Measurements from ENCODE around the gene WNT3A.

WNT3A gene

DNA sequence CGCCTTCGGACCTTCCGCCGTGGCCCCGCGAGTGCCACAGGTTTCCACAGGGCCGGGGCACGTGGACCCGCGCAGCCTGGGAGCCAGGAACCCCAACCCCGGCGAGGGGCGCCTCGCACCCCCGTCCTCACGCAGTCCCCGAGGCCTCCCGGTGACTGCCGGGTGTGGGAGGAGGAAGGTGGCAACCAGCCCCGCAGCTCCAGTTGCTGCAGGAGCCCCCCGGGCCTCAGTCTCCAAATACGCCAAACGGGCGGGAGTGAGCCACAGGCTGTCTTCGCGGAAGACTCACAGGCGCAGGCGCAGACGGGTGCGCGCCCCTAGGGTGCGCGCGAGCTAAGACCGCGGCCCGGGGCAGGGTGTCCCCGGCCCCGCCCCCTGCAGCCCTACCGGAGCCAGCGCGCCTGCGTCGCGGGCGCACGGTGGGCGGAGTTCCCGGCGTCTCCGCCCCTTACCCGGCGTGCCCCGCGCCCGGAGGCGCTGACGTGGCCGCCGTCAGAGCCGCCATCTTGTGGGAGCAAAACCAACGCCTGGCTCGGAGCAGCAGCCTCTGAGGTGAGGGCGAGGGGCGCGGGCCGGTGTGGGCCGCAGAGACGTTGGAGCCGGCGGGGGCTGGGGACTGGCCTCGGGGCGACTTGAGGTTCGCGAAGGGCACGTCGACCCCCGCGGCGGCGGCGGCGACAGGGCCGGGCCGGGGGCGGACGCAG, 75.6 kb downstream of the WNT3A start, which contains the start of gene ARF1 (continued):
- TF ChIP-seq ZNF501 (tag by site-specific recombination; IDR thresholded peaks at IDR 0.05) (peak; percentile 95), YY1 (tag by site-specific recombination; IDR thresholded peaks at IDR 0.05) (peak; percentile 87), MZF1 (tag by site-specific recombination; IDR thresholded peaks at IDR 0.05; ENCODE audit: borderline replicate concordance) (no peak), KLF1 (tag by site-specific recombination; IDR thresholded peaks at IDR 0.05) (peak; percentile 49; the same call in 1 of the 2 replicates), SETDB1 (IDR thresholded peaks at IDR 0.05; ENCODE audit: insufficient read length, low read length) (no peak), ZBTB10 (tag by site-specific recombination; IDR thresholded peaks at IDR 0.05) (peak; percentile 91), ZNF530 (tag by site-specific recombination; IDR thresholded peaks at IDR 0.05; ENCODE audit: low read depth) (no peak), ZIC2 (tag by site-specific recombination; IDR thresholded peaks at IDR 0.05) (peak; percentile 39; the same call in 1 of the 2 replicates), ZNF324 (tag by site-specific recombination; IDR thresholded peaks at IDR 0.05) (peak; percentile 94), ZNF274 (IDR thresholded peaks at IDR 0.05; ENCODE audit: low read length) (no peak), ZNF274 (tag by site-specific recombination; IDR thresholded peaks at IDR 0.05; ENCODE audit: borderline replicate concordance) (no peak), GFI1B (tag by site-specific recombination; IDR thresholded peaks at IDR 0.05) (no peak), ZNF548 (tag by site-specific recombination; IDR thresholded peaks at IDR 0.05) (peak; percentile 31; the same call in 1 of the 2 replicates), ZNF23 (tag by site-specific recombination; IDR thresholded peaks at IDR 0.05; ENCODE audit: borderline replicate concordance) (no peak), WT1 (tag by site-specific recombination; IDR thresholded peaks at IDR 0.05) (peak; percentile 43; the same call in 1 of the 2 replicates), ZFP69B (tag by site-specific recombination; IDR thresholded peaks at IDR 0.05) (peak; percentile 45; the same call in 1 of the 2 replicates), ATF2 (tag by site-specific recombination; IDR thresholded peaks at IDR 0.05; ENCODE audit: low read depth) (no peak), ZNF335 (tag by site-specific recombination; conservative IDR thresholded peaks at IDR 0.05) (peak; percentile 87), IKZF3 (tag by site-specific recombination; IDR thresholded peaks at IDR 0.05) (no peak), KLF16 (tag by site-specific recombination; IDR thresholded peaks at IDR 0.05) (no peak), ZNF2 (tag by site-specific recombination; IDR thresholded peaks at IDR 0.05) (peak; percentile 83), ZNF692 (tag by site-specific recombination; IDR thresholded peaks at IDR 0.05) (peak; percentile 69; the same call in 1 of the 2 replicates), ZBTB8A (tag by site-specific recombination; IDR thresholded peaks at IDR 0.05) (peak; percentile 82), BCL11A (tag by site-specific recombination; IDR thresholded peaks at IDR 0.05; ENCODE audit: low read depth) (no peak), ZNF677 (tag by site-specific recombination; IDR thresholded peaks at IDR 0.05) (no peak)
- TF ChIP-seq, protein P1, sequence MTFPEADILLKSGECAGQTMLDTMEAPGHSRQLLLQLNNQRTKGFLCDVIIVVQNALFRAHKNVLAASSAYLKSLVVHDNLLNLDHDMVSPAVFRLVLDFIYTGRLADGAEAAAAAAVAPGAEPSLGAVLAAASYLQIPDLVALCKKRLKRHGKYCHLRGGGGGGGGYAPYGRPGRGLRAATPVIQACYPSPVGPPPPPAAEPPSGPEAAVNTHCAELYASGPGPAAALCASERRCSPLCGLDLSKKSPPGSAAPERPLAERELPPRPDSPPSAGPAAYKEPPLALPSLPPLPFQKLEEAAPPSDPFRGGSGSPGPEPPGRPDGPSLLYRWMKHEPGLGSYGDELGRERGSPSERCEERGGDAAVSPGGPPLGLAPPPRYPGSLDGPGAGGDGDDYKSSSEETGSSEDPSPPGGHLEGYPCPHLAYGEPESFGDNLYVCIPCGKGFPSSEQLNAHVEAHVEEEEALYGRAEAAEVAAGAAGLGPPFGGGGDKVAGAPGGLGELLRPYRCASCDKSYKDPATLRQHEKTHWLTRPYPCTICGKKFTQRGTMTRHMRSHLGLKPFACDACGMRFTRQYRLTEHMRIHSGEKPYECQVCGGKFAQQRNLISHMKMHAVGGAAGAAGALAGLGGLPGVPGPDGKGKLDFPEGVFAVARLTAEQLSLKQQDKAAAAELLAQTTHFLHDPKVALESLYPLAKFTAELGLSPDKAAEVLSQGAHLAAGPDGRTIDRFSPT (tag by site-specific recombination; IDR thresholded peaks at IDR 0.05) = no peak
- TF ChIP-seq, protein P2, sequence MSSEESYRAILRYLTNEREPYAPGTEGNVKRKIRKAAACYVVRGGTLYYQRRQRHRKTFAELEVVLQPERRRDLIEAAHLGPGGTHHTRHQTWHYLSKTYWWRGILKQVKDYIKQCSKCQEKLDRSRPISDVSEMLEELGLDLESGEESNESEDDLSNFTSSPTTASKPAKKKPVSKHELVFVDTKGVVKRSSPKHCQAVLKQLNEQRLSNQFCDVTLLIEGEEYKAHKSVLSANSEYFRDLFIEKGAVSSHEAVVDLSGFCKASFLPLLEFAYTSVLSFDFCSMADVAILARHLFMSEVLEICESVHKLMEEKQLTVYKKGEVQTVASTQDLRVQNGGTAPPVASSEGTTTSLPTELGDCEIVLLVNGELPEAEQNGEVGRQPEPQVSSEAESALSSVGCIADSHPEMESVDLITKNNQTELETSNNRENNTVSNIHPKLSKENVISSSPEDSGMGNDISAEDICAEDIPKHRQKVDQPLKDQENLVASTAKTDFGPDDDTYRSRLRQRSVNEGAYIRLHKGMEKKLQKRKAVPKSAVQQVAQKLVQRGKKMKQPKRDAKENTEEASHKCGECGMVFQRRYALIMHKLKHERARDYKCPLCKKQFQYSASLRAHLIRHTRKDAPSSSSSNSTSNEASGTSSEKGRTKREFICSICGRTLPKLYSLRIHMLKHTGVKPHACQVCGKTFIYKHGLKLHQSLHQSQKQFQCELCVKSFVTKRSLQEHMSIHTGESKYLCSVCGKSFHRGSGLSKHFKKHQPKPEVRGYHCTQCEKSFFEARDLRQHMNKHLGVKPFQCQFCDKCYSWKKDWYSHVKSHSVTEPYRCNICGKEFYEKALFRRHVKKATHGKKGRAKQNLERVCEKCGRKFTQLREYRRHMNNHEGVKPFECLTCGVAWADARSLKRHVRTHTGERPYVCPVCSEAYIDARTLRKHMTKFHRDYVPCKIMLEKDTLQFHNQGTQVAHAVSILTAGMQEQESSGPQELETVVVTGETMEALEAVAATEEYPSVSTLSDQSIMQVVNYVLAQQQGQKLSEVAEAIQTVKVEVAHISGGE (tag by site-specific recombination; conservative IDR thresholded peaks at IDR 0.05; ENCODE audit: low read depth) = no peak
- TF ChIP-seq, protein P3, sequence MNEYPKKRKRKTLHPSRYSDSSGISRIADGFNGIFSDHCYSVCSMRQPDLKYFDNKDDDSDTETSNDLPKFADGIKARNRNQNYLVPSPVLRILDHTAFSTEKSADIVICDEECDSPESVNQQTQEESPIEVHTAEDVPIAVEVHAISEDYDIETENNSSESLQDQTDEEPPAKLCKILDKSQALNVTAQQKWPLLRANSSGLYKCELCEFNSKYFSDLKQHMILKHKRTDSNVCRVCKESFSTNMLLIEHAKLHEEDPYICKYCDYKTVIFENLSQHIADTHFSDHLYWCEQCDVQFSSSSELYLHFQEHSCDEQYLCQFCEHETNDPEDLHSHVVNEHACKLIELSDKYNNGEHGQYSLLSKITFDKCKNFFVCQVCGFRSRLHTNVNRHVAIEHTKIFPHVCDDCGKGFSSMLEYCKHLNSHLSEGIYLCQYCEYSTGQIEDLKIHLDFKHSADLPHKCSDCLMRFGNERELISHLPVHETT (tag by site-specific recombination; IDR thresholded peaks at IDR 0.05) = 0 out of 2 replicates have a peak, but pooled peaks have one; percentile 37
